HEK293T (cell line): ENCODE data around the gene REXO2.

ENCODE experiments used
- CTCF ChIA-PET: fragments of 350-600 bp; formaldehyde crosslinking; extraction: SDS; loops from one replicate; lab custom pipeline; 2021; ENCODE audit warnings: antibody characterized with exemption, inconsistent platforms; lab: Yijun Ruan, JAX
- POLR2A ChIA-PET: fragments of 350-600 bp; formaldehyde crosslinking; extraction: SDS; loops from one replicate; lab custom pipeline; 2020; ENCODE audit warnings: antibody characterized with exemption, inconsistent platforms; lab: Yijun Ruan, JAX
- DNase-seq: peaks from one replicate; pipeline ENCODE4 v3.0.0; 2012; ENCODE audit warnings: mixed read lengths; ENCODE audit errors: extremely low spot score
- ARNT ChIP-seq: fragments of 450-650 bp; IDR thresholded peaks from 2 replicates; pipeline ENCODE4 v1.6.1; 2017; ENCODE audit warnings: mild to moderate bottlenecking
- BHLHE40 ChIP-seq: fragments of 450-650 bp; IDR thresholded peaks from 2 replicates; pipeline ENCODE4 v1.6.1; 2016; ENCODE audit warnings: mild to moderate bottlenecking, moderate library complexity, borderline replicate concordance
- CTBP1 ChIP-seq: fragments of 450-650 bp; IDR thresholded peaks from 2 replicates; pipeline ENCODE4 v1.6.1; 2016; ENCODE audit warnings: borderline replicate concordance
- ELF4 ChIP-seq: fragments of 450-650 bp; IDR thresholded peaks from 2 replicates; pipeline ENCODE4 v1.6.1; 2017; ENCODE audit warnings: antibody characterized with exemption
- FOXA1 ChIP-seq: fragments of 450-650 bp; IDR thresholded peaks from 2 replicates; pipeline ENCODE4 v1.6.1; 2016; ENCODE audit warnings: mild to moderate bottlenecking
- FOXK2 ChIP-seq: fragments of 450-650 bp; IDR thresholded peaks from 2 replicates; pipeline ENCODE4 v1.6.1; 2016; ENCODE audit warnings: mild to moderate bottlenecking
- FOXM1 ChIP-seq: fragments of 450-650 bp; IDR thresholded peaks from 2 replicates; pipeline ENCODE4 v1.6.1; 2017; ENCODE audit warnings: mild to moderate bottlenecking, borderline replicate concordance
- HDGF ChIP-seq: fragments of 450-650 bp; IDR thresholded peaks from 2 replicates; pipeline ENCODE4 v1.6.1; 2017; ENCODE audit warnings: antibody characterized with exemption, borderline replicate concordance
- L3MBTL2 ChIP-seq: fragments of 450-650 bp; conservative IDR thresholded peaks from 2 replicates; pipeline ENCODE4 v1.6.1; 2016; ENCODE audit warnings: mild to moderate bottlenecking
- LEF1 ChIP-seq: fragments of 450-650 bp; IDR thresholded peaks from 2 replicates; pipeline ENCODE4 v1.6.1; 2017; ENCODE audit warnings: mild to moderate bottlenecking, borderline replicate concordance
- NFRKB ChIP-seq: fragments of 450-650 bp; IDR thresholded peaks from 2 replicates; pipeline ENCODE4 v1.6.1; 2016; ENCODE audit warnings: mild to moderate bottlenecking, moderate library complexity
- SP1 ChIP-seq: fragments of 450-650 bp; IDR thresholded peaks from 2 replicates; pipeline ENCODE4 v1.6.1; 2017
- SUZ12 ChIP-seq: fragments of 450-650 bp; IDR thresholded peaks from 2 replicates; pipeline ENCODE4 v1.6.1; 2016; ENCODE audit warnings: mild to moderate bottlenecking
- TARDBP ChIP-seq: fragments of 450-650 bp; IDR thresholded peaks from 2 replicates; pipeline ENCODE4 v1.6.1; 2016
- ZNF384 ChIP-seq: fragments of 450-650 bp; IDR thresholded peaks from 2 replicates; pipeline ENCODE4 v1.6.1; 2016
- TF ChIP-seq, protein P1 (sequence below): fragments of 450-650 bp; IDR thresholded peaks from 2 replicates; pipeline ENCODE4 v1.6.1; 2016

REXO2 gene

DNA sequence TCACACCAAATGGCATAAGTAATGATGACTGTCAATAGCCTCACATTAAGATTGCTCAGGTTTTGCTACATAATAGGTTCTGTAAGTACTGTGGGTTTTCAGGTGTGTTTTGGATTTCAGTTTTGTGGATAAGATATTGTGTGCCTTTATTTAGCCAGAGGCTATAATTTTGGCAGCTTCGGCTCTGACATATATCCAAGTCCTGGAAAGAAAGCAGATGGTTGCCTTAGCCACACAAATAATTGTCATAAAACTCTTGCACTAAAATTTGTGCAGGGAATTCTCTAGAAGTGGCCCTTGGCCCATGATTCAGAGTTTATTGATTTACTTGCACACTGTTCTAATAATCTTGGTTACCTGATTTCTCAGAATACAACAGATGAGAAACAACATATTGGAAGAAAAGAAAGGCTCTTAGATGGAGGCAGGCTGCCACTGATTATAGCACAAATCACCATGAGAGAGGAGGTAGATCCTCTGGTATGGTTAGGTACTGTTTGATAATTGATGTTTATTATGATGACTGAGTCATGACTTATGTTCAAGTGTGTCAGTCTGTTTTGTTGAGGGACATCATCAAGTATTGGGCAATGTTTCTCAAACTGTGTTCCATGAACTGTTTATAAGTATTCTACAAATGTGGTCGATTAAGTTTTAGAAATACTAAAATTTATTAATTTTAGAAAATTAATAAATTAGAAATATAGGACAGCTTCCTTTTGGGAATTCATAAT, 9.6 kb downstream of the REXO2 start:
- ChIA-PET CTCF (interaction anchor here (0.7 kb wide), 1 partner anchor 1376 kb away, joined by 4 read pairs; no protein-coding TSS in a partner anchor), POLR2A (no interaction called here)
- no peak for DNase-seq
- TF ChIP-seq SUZ12 = no peak
- TF ChIP-seq LEF1 = no peak

DNA sequence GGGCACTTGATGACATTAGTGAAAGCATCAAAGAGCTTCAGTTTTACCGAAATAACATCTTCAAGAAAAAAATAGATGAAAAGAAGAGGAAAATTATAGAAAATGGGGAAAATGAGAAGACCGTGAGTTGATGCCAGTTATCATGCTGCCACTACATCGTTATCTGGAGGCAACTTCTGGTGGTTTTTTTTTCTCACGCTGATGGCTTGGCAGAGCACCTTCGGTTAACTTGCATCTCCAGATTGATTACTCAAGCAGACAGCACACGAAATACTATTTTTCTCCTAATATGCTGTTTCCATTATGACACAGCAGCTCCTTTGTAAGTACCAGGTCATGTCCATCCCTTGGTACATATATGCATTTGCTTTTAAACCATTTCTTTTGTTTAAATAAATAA, 10.6 kb downstream of the REXO2 start:
- CTCF ChIA-PET = interaction anchor here (0.6 to 0.7 kb wide), 2 partner anchors 188 to 1375 kb away, joined by 4 read pairs; no protein-coding TSS in a partner anchor
- POLR2A ChIA-PET = no interaction called here
- TF ChIP-seq, protein P1, sequence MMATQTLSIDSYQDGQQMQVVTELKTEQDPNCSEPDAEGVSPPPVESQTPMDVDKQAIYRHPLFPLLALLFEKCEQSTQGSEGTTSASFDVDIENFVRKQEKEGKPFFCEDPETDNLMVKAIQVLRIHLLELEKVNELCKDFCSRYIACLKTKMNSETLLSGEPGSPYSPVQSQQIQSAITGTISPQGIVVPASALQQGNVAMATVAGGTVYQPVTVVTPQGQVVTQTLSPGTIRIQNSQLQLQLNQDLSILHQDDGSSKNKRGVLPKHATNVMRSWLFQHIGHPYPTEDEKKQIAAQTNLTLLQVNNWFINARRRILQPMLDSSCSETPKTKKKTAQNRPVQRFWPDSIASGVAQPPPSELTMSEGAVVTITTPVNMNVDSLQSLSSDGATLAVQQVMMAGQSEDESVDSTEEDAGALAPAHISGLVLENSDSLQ = no peak
- TF ChIP-seq FOXM1 (no peak), NFRKB (no peak), ELF4 (no peak), ZNF384 (no peak), BHLHE40 (no peak), TARDBP (no peak), LEF1 (no peak), SUZ12 (no peak)
- no peak for DNase-seq

DNA sequence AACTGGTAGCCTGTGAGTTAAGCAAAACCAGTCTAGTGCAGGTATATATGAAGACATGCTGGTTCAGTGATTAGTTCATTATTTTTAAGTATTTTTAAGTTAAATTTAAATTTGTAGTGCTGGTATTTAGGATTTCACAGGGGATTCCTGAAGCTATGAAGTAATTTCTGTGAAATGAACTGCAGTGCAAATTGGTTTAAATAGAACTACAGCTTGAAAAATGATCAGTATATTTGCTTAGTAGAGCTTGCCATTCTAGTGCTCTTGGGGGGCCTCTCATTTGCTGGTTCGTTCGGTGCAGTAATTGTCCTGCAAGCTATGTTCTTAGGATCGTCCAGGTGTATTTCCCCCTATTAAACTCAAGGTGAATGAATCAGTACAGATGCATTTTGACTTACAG, 13.1 kb downstream of the REXO2 start:
- CTCF ChIA-PET = no interaction called here
- DNase-seq = no peak
- POLR2A ChIA-PET = no interaction called here
- TF ChIP-seq SP1 = no peak
- TF ChIP-seq FOXM1 = no peak
- no peak for TF ChIP-seq SUZ12
- no peak for TF ChIP-seq ARNT
- TF ChIP-seq NFRKB = no peak
- TF ChIP-seq FOXA1 = no peak
- no peak for TF ChIP-seq TARDBP
- no peak for TF ChIP-seq ELF4
- TF ChIP-seq, protein P1 = no peak
- no peak for TF ChIP-seq FOXK2
- no peak for TF ChIP-seq CTBP1
- TF ChIP-seq L3MBTL2 = no peak

DNA sequence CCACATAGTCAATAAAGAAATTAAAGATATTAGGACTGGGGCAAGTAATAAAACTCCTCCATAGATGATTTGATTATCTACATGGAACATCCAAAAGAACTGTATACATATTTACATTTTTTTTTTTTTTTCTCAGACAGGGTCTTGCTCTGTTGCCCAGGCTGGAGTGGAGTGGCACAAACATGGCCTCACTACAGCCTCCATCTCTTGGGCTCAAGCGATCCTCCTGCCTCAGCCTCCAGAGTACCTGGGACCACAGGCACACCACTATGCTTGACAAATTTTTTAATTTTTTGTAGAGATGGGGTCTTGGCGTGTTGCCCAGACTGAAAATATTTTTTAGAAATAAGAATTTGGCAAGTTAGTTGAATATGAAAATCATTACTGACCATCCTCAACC, 24.7 kb downstream of the REXO2 start:
- no peak for TF ChIP-seq FOXA1
- DNase-seq = no peak
- CTCF ChIA-PET = no interaction called here
- POLR2A ChIA-PET = no interaction called here

DNA sequence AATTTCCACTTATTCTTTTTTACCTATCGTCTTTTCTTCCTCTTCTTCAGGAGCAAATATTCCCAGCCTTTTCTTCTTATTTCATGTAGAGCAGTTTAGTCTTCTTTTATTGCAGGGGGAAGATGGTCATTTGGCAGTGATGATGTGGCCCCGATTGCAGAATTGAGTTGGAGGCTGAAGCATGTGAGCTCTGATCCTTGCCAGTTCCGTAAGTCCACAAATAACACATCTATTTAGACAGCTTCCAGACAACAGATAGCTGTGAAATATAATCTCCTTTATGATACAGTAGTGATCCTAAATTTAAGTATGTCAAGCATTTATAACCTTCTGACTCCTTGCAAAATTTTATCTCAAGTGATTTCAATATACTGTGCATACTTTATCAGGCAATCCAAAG, 27.5 kb downstream of the REXO2 start:
- DNase-seq = no peak
- TF ChIP-seq NFRKB (no peak), ZNF384 (no peak), TARDBP (no peak), SUZ12 (no peak), LEF1 (no peak), HDGF (no peak), FOXA1 (no peak), CTBP1 (no peak), FOXM1 (no peak), ARNT (no peak), SP1 (no peak), BHLHE40 (no peak), ELF4 (no peak), FOXK2 (no peak), L3MBTL2 (no peak)
- TF ChIP-seq, protein P1 = no peak
- POLR2A ChIA-PET = no interaction called here
- CTCF ChIA-PET = no interaction called here

DNA sequence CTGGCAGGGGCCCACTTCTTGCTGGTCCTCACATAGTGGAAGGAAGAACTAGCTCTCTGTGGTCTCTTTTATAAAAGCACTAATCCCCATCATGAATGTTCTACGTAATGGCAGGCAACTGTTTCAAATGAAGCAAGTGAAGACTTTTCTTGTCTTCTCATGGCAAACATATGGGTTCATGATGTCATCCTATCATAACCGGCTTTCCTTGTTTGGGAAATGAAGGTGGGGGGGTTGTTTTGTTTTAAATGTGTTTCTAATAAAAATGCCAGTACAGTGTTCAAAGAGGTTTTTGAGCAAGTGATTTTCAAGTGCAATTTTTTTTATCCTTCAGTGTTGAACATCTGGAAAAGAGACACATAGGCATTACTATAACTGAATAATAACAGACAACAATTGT, 33.4 kb downstream of the REXO2 start:
- ChIA-PET CTCF (no interaction called here), POLR2A (no interaction called here)

DNA sequence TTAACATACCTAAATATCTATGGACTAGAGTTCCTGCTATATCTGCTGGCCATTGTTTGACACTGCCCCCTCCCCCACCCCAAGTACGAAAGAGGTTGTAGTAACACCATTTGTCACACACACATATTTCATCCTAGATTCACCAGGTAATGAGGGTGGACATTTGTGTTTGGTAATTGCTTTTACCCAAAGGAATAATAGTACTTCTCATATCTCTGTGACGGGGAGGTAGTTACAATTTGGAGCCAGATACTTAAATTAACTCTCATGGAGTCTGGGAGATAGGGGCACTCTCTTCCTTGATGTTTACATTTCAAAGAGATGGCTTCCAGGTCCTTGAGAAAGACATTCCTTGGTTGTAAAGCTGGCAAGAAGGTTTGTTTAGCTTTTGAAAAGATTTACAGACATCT, 38.7 kb downstream of the REXO2 start:
- CTCF ChIA-PET = no interaction called here

More for the DNA sequence above, 33.4 kb downstream of the REXO2 start:
- TF ChIP-seq TARDBP (no peak), FOXM1 (no peak), L3MBTL2 (no peak), ZNF384 (no peak), FOXA1 (no peak), SUZ12 (no peak), CTBP1 (no peak)
- no peak for DNase-seq

More for the DNA sequence above, 38.7 kb downstream of the REXO2 start:
- no peak for DNase-seq
- POLR2A ChIA-PET = no interaction called here
- TF ChIP-seq NFRKB = no peak
- TF ChIP-seq SP1 = no peak
- no peak for TF ChIP-seq FOXM1
- TF ChIP-seq CTBP1 = no peak
- no peak for TF ChIP-seq BHLHE40
- no peak for TF ChIP-seq ARNT
- no peak for TF ChIP-seq SUZ12
- TF ChIP-seq ELF4 = no peak
- no peak for TF ChIP-seq LEF1
- no peak for TF ChIP-seq FOXK2
- TF ChIP-seq ZNF384 = no peak
- TF ChIP-seq FOXA1 = no peak
- no peak for TF ChIP-seq TARDBP
- TF ChIP-seq L3MBTL2 = no peak
- TF ChIP-seq, protein P1 = no peak
